Lung (tissue), 12 donors: ENCODE results near the gene KCNIP4. TPM values are rescaled to one million over a fixed set of nuclear protein-coding genes. Genes with fewer than 3 reads are reported as not detected.

Experiments used
- ATAC-seq: fragments of 200-7000 bp; cut with Tn5 transposase; one replicate; pipeline ENCODE4 v1.9.1; 2020; ENCODE audit warnings: moderate number of reproducible peaks; ENCODE audit not compliant: insufficient read depth, low FRiP score
- DNase-seq, 3 donors: peaks; one replicate each; pipeline ENCODE4 v3.0.0-alpha.2; 2013 to 2017
- H3K27ac ChIP-seq, 2 donors: one replicate each; pipeline ENCODE4 v1.5.1; 2013; ENCODE audit warnings: mild to moderate bottlenecking in 2 of 2, moderate library complexity in 2 of 2, control low read depth in 1 of 2, inconsistent platforms in 1 of 2, low read depth in 1 of 2, low read length in 1 of 2
- H3K27me3 ChIP-seq, 3 donors: one replicate each; pipeline ENCODE4 v1.5.1; 2013; ENCODE audit warnings: low read length in 2 of 3; ENCODE audit not compliant: control insufficient read depth in 3 of 3, insufficient read depth in 3 of 3
- H3K36me3 ChIP-seq, 4 donors: one replicate each; pipeline ENCODE4 v1.5.1; 2013; ENCODE audit warnings: low read length in 4 of 4, mild to moderate bottlenecking in 1 of 4, moderate library complexity in 1 of 4; ENCODE audit not compliant: control insufficient read depth in 4 of 4, insufficient read depth in 4 of 4
- H3K4me1 ChIP-seq, 5 donors: one replicate each; pipeline ENCODE4 v1.5.1; 2013; ENCODE audit warnings: low read length in 5 of 5, mild to moderate bottlenecking in 2 of 5, moderate library complexity in 1 of 5; ENCODE audit not compliant: control insufficient read depth in 5 of 5, insufficient read depth in 5 of 5
- H3K4me3 ChIP-seq: one replicate; pipeline ENCODE4 v1.5.1; 2013; ENCODE audit warnings: mild to moderate bottlenecking, control low read depth, moderate library complexity
- H3K9ac ChIP-seq, 2 donors: one replicate each; pipeline ENCODE4 v1.5.1; 2013; ENCODE audit warnings: low read length in 2 of 2, control low read depth in 1 of 2; ENCODE audit not compliant: insufficient read depth in 1 of 2
- H3K9me3 ChIP-seq, 4 donors: one replicate each; pipeline ENCODE4 v1.5.1; 2013; ENCODE audit warnings: low read length in 3 of 4, mild to moderate bottlenecking in 1 of 4, moderate library complexity in 1 of 4; ENCODE audit not compliant: control insufficient read depth in 4 of 4, insufficient read depth in 3 of 4
- WGBS, 2 donors: extraction: QIAGEN DNeasy Blood & Tissue Kit; methylation state at CpG; one replicate each; pipeline ENCODE4 v1.1.7; 2013; 5-methylcytosine and 5-hydroxymethylcytosine counted together
- polyA plus RNA-seq, 2 donors: library from polyadenylated mRNA; stranded (reverse); fragments of 200-250 nt; gene quantifications; one replicate each; pipeline ENCODE4 v1.2.1, GENCODE V29; 2013
- total RNA-seq, 2 donors: library from RNA; depleted of rRNA in 1 of 2; stranded (reverse); fragments of >200 nt in 1 of 2; gene quantifications; one replicate each; pipeline ENCODE4 v1.2.1, GENCODE V29; 2014 to 2021
- TF ChIP-seq, protein P1 (sequence below): IDR thresholded peaks from 2 replicates; pipeline ENCODE4 v1.5.1; 2012; ENCODE audit warnings: mild to moderate bottlenecking; ENCODE audit errors: control extremely low read depth, extremely low read depth
- donor health status: control.
- donor health status: control.
- donor health status: Bipolar disorder and iron deficiency.
- donor health status: healthy.
- donor health status: DM: yes; HTN: yes; CAD: no.

KCNIP4 gene
- total and polyA plus RNA-seq, 4 donors, result 0.11 TPM; not detected in 3

- 82 to 84% methylated on average over 7 of the region's 7 CpGs for WGBS, 2 donors
- Histone ChIP-seq H3K4me3 (no peak overlapping the region), H3K4me1 (peaks cover 0 to 9% (median 0%) of the 10 kb centered on the region in 5 donors), H3K27me3 (no peaks in the 10 kb centered on the region), H3K36me3 (no peaks in the 10 kb centered on the region), H3K9me3 (no peaks in the 10 kb centered on the region), H3K27ac (no peak overlapping the region), H3K9ac (no peak overlapping the region)
- DNase-seq (no peak), ATAC-seq (no peak)
- TF ChIP-seq, protein P1, sequence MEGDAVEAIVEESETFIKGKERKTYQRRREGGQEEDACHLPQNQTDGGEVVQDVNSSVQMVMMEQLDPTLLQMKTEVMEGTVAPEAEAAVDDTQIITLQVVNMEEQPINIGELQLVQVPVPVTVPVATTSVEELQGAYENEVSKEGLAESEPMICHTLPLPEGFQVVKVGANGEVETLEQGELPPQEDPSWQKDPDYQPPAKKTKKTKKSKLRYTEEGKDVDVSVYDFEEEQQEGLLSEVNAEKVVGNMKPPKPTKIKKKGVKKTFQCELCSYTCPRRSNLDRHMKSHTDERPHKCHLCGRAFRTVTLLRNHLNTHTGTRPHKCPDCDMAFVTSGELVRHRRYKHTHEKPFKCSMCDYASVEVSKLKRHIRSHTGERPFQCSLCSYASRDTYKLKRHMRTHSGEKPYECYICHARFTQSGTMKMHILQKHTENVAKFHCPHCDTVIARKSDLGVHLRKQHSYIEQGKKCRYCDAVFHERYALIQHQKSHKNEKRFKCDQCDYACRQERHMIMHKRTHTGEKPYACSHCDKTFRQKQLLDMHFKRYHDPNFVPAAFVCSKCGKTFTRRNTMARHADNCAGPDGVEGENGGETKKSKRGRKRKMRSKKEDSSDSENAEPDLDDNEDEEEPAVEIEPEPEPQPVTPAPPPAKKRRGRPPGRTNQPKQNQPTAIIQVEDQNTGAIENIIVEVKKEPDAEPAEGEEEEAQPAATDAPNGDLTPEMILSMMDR, result no peak
These were observed 830.9 kb downstream of the KCNIP4 start for GRCh38 chr4:21117541-21118180.

GRCh38 chr4:21113496-21114223, 834.9 kb downstream of the KCNIP4 start:
- 57 to 65% methylated on average over 3 of the region's 3 CpGs for WGBS, 2 donors
- Histone ChIP-seq H3K36me3 (no peaks in the 10 kb centered on the region), H3K9ac (no peak overlapping the region), H3K4me3 (no peak overlapping the region), H3K27me3 (no peaks in the 10 kb centered on the region), H3K4me1 (peaks cover 0 to 9% (median 0%) of the 10 kb centered on the region in 5 donors), H3K9me3 (peaks cover 0 to 4% (median 0%) of the 10 kb centered on the region in 4 donors), H3K27ac (no peak overlapping the region)
- no peak for ATAC-seq
- peak in 2 of 3 donors; percentile 78 to 80 for DNase-seq
- TF ChIP-seq, protein P1, result no peak

DNA sequence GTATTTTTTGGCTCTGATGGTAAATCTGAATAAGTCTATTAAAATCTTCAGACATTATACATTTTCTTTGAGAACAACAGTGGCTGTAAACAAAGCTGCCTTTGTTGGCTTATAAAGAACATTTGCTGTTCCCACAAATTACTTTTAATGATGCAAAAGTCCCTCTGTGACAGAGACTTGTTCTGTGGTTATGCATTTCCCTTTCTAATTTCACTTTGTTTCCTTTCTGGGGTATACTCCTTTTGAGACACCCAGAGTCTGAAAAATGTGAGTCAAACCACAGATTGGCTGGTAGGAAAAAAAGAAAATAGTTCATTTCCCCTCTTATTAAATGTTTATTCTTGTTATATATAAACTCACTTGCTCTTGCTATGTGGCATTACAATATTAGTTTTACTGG, 845.9 kb downstream of the KCNIP4 start:
- H3K27me3 ChIP-seq, result no peaks in the 10 kb centered on the region
- no peaks in the 10 kb centered on the region for H3K36me3 ChIP-seq
- TF ChIP-seq, protein P1, result no peak
- no peak for ATAC-seq
- no peak overlapping the region for H3K9ac ChIP-seq
- no peaks in the 10 kb centered on the region for H3K9me3 ChIP-seq
- no peak overlapping the region for H3K4me3 ChIP-seq
- H3K4me1 ChIP-seq, result no peaks in the 10 kb centered on the region
- no peak for DNase-seq
- no peak overlapping the region for H3K27ac ChIP-seq
